Hindlimb muscle (tissue), 1 donor: ENCODE measurements around the gene PARP3. TPM values are rescaled to one million over a fixed set of nuclear protein-coding genes. Genes with fewer than 3 reads are reported as not detected.

Source experiments
- DNase-seq: peaks from one replicate; pipeline ENCODE4 v3.0.0-alpha.2; 2013
- polyA plus RNA-seq: library from polyadenylated mRNA; unstranded; fragments of 120-200 nt; gene quantifications from one replicate; pipeline ENCODE4 v1.2.1, GENCODE V29; 2013; ENCODE audit not compliant: insufficient read length

PARP3 gene
- polyA plus RNA-seq, 1 donor: 7.4 TPM

DNA sequence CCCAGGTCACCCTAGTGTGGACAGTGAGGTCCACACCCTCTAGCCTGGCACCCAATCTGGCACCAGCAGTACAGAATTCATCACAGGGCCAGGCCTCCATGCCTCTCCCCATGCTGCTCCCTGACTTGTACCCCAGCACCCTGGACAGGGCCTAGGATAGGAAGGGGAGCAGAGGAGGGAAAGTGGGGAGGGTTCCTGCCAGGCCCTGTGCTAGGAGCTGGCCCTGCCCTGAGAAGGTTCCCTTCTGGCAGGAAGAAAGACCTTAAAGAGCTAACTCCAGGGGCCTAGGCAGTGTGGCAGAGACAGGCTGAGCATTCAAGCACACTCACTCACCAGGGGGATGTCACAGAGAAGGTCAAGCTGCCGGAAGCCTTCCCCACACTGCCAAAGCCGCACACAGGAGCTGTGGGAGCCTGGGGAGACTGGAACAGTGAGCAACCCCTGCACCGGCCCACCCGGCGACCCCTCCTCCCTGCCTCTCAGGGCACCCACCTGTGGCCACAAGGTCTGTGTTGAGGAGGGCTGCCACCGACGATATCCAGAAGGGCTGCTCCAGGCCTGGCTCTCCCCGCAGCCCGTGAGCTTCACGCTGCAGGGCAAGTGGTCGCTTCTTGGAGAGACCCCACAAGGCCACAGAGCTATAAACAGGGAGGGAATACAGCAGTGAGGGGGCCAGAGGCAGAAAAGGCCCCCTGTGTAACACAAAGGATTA, 7.9 kb upstream of the PARP3 start:
- no peak for DNase-seq

- DNase-seq: no peak
Measured at GRCh38 chr3:51934991-51935885, 6.9 kb upstream of the PARP3 start.

GRCh38 chr3:51935886-51936755, 6.0 kb upstream of the PARP3 start:
- no peak for DNase-seq

- DNase-seq: no peak
Measured at GRCh38 chr3:51937014-51937413, 5.1 kb upstream of the PARP3 start.

DNA sequence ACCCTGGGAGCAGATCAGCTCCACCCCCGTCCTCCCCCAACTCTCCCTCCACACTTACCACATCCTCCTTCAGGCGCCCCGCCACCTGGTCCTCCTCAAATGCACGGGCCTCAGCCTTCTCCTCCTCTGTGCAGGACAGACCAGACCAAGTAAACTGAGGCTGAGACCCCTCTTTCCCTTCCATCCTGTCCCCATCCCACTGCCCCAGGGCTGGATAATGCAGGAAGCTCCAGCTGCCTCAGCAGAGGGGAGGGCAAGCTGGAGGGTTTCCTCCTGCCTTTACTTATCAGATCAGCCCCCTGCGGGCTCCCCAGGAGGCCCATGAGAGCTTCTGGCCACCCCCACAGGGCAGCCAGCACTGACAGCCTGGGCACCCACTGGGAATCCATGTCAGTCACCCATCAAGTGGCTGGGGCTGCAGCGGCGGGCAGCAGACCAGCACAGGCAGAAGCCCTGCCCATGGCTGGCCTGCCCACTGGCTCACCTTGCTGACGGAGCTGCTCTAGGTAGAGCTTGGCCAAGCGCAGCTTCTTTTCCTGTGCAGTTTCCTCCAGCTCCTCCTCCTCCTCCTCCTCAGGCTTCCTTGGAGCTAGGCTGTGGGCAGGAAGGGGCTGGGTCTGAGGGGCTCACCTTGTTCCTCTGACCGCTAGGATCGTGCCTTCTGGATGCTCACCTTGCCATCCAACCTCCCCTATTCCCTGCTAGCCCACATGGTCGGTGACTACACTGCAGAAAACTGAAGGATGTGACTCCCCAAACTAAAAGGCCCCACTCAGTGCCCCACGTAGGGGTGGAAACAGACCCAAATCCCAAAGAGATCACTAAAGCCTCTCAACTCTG, 4.3 kb upstream of the PARP3 start:
- no peak for DNase-seq

DNA sequence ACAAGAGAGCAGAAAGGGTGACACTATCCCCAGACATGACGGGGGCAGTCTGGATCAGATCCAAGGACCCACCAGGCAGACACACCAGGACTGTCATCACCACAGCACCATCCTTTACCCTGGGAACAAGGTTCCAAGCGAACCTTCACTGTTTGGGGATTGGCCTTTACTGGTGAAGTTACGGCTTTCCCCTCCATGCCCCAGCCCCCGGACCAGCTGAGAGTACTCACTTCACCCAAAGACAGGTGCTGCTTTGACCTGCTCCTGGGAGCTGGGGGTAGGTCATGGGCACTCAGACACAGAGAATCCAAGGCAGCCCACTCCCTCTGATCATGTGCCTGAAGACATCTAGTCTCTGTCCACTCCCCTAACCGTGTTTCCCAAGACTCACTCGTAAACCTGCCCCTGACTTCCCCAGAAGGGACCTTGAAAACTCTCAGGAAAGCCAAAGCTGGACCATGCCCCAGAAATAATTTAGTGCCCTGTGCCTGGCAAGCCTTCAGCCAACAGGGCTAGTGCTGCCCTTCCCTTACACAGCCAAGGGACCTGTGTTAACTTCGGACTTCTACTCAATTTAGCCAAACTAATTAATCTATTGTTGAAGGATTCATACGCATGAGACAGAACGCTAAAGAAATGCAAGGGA, 3.3 kb upstream of the PARP3 start:
- DNase-seq: no peak

GRCh38 chr3:51940648-51941462, 1.3 kb upstream of the PARP3 start:
- DNase-seq: no peak

GRCh38 chr3:51941463-51941797, 733 bp upstream of the PARP3 start:
- DNase-seq: no peak

DNA sequence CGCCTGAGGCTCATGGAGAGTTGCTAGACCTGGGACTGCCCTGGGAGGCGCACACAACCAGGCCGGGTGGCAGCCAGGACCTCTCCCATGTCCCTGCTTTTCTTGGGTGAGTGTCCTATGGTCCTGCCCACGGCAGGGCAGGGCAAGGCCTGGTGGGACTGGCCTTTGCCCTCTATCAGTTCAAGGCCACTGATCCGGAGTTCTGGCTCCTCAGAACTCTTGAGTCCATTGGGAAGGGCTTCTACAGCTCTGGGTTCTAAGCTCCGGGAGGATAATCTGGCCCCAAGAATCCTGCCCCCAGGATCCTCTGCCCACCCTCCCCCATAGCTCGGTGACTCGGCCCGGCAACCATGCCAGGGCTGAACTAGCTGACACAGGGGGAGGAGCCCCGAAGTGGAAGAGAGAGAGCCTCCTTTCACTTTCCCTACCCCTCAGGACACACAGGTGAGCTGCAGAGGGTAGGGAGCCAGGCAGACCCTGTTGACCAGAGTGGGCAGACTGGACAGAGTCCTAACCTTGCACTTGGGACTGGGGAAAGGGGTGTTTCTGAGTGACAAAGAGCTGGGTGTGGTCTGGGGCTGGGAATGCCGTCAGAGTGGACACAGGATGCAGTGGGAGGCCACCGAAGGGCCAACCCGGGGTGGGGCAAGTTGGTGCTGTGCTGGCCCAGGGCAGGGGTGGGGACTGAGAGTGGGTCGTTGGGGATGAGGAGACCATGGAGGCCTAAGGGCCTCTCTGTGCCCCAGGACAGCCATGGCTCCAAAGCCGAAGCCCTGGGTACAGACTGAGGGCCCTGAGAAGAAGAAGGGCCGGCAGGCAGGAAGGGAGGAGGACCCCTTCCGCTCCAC, 664 bp downstream of the PARP3 start:
- no peak for DNase-seq

DNA sequence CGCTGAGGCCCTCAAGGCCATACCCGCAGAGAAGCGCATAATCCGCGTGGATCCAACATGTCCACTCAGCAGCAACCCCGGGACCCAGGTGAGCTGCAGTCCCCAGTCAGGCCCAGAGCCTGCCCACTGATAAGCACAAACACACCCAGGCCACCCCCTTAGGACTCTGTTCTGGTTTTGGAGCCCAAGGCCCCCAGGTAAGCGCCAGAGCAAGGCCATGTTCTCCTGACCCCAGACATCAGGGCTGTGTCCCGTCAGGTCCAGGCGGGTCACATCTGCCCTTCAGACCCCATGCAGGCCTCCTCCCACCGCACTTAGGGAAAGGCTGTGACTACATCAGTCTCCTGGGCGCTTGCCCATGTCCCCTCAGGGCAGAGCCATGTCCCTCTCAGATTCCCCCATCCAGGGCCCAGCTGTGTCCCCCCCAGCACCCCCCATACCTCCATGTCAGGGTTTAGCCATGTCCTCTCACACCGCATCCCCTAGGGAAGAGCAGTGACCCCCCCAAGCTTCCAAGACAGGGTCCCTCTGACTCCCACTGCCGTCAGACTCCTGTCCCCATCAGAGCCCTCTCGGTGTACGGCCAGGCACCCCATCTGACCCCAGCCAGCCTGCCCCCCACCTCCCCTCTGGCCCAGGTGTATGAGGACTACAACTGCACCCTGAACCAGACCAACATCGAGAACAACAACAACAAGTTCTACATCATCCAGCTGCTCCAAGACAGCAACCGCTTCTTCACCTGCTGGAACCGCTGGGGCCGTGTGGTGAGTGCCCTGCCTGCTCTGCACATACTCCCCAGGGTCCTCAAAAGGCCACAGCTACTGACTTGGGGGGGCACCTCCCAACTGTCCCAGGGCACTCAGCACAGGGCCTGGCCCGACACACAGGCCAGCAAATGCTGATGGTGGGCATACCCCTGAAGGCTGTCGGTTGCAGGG, 1.6 kb downstream of the PARP3 start:
- DNase-seq: no peak

GRCh38 chr3:51944451-51945021, 2.4 kb downstream of the PARP3 start:
- DNase-seq: no peak

- DNase-seq: no peak
Measured at GRCh38 chr3:51945031-51945840, 3.1 kb downstream of the PARP3 start.

DNA sequence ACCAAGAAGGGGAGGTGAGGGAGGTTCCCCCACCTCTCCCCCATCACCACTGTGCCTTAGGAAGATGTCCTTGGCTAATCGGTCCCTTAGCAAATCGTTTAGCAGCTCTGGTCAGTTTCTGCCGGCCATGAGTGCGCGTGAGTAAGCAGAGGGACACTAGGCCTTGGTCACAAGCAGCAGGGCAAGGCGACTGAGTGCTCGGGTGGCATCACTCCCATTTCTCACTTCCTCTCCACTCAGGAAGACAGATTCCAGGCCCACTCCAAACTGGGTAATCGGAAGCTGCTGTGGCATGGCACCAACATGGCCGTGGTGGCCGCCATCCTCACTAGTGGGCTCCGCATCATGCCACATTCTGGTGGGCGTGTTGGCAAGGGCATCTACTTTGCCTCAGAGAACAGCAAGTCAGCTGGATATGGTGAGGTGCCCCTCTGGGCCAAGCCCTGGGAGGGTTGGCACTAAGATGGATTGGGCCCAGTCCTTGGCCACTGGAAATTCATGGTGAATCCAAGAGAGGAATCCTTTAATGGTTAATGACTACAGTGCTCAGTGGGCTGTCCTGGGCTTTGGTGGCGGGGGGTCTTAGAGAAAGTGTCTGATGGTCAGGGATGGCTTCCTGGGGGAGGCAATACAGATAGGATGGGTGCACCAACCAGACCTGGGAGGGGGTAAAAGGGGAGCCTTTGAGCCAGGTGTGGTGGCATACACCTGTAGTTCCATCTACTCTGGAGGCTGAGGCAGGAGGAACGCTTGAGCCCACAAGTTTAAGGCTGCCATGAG, 4.0 kb downstream of the PARP3 start:
- no peak for DNase-seq

DNA sequence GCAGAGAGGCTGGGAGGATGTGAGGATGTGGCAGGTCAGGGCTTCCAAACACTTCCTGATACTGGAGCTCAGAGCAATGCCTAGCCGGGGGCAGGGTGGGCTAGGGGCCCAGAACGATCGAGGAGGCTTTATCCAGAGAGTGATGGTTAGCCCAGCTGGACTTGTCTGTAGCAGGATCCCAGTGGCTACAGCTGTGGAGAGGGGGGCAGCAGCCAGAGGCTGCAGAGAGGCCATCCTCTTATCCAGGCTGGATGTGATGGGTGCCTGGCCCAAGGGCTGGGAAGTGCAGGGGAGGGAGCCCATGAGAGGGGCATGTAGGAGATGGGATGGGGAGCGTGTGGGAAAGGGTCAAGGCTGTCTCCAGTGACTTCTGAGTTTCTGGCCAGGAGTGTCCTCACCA, 4.6 kb downstream of the PARP3 start:
- DNase-seq: no peak

DNA sequence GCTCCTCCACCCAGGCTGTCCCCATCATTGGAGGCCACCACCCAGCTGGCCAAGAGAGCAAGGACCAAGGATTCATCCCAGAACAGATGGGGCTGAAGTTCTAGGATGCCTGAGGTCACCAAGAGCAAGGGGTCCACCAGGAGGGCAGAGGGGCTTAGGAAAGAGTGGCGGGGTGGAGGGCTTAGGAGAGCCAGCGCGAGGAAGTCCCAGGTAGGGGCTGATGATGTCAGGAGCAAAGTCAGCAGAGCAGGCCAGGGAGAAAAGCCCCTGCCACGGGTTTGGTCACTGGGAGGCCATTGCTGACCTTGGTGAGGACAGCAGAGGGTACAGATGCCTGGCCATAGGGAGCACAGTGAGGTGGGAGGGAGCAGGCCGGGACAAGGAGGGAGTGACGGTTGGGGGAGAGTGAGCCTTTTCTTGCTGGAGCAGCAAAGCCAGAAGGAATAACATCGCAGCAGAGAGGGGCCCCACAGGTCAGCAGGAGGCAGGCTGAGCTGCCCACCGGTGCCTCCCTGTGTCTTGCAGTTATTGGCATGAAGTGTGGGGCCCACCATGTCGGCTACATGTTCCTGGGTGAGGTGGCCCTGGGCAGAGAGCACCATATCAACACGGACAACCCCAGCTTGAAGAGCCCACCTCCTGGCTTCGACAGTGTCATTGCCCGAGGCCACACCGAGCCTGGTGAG, 5.2 kb downstream of the PARP3 start:
- DNase-seq: no peak
